Kidney epithelial cell (primary cell): ENCODE data around the gene PSMB11. TPM values are rescaled to one million over a fixed set of nuclear protein-coding genes. Genes with fewer than 3 reads are reported as not detected.

Experiments
- DNase-seq: peaks from one replicate; pipeline ENCODE4 v3.0.0-alpha.2; 2010; ENCODE audit warnings: low read depth
- H3K27me3 ChIP-seq: 2 replicates; pipeline ENCODE4 v1.6.0; 2011; ENCODE audit warnings: low read length; ENCODE audit not compliant: control insufficient read depth, insufficient read depth
- H3K36me3 ChIP-seq: 2 replicates; pipeline ENCODE4 v1.5.1; 2011; ENCODE audit warnings: low read length; ENCODE audit not compliant: control insufficient read depth, insufficient read depth
- H3K4me3 ChIP-seq: 2 replicates; pipeline ENCODE4 v1.5.1; 2011; ENCODE audit warnings: low read depth, mild to moderate bottlenecking, control low read depth, low read length
- total RNA-seq: library from RNA; depleted of rRNA; stranded (reverse); fragments of >200 nt; gene quantifications from 2 replicates; pipeline ENCODE4 v1.2.3, GENCODE V29; 2015
- TF ChIP-seq, protein P1 (sequence below): IDR thresholded peaks from 2 replicates; pipeline ENCODE4 v1.5.1; 2011; ENCODE audit warnings: mild to moderate bottlenecking, moderate library complexity, low read length, control low read depth, inconsistent platforms; ENCODE audit not compliant: insufficient read depth, poor library complexity, severe bottlenecking

PSMB11 gene
- total RNA-seq, 1 donor from 2014 or later = not detected

DNA sequence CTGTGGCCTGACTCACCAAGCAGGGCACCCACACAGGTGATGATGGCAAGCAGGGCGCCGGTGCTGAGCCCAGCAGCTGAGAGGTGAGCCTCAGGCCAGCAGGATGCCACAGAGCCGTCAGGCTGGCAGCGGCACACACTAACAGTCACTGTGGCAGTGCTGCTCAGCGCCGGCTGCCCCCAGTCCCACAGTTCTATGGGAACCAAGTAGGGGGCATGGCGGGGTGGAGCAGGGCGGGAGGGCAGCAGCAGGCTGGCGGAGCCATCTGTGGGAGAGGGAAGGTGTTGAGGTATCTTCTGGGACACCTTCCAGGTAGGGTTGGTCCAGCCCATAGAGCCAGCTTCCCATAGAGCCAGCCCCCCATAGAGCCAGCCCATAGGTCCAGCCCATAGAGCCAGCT is 7.0 kb downstream of the PSMB11 start:
- H3K36me3 ChIP-seq = no peaks in the 10 kb centered on the region
- TF ChIP-seq, protein P1, sequence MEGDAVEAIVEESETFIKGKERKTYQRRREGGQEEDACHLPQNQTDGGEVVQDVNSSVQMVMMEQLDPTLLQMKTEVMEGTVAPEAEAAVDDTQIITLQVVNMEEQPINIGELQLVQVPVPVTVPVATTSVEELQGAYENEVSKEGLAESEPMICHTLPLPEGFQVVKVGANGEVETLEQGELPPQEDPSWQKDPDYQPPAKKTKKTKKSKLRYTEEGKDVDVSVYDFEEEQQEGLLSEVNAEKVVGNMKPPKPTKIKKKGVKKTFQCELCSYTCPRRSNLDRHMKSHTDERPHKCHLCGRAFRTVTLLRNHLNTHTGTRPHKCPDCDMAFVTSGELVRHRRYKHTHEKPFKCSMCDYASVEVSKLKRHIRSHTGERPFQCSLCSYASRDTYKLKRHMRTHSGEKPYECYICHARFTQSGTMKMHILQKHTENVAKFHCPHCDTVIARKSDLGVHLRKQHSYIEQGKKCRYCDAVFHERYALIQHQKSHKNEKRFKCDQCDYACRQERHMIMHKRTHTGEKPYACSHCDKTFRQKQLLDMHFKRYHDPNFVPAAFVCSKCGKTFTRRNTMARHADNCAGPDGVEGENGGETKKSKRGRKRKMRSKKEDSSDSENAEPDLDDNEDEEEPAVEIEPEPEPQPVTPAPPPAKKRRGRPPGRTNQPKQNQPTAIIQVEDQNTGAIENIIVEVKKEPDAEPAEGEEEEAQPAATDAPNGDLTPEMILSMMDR = no peak
- no peaks in the 10 kb centered on the region for H3K27me3 ChIP-seq
- DNase-seq = no peak
- no peak overlapping the region for H3K4me3 ChIP-seq

DNA sequence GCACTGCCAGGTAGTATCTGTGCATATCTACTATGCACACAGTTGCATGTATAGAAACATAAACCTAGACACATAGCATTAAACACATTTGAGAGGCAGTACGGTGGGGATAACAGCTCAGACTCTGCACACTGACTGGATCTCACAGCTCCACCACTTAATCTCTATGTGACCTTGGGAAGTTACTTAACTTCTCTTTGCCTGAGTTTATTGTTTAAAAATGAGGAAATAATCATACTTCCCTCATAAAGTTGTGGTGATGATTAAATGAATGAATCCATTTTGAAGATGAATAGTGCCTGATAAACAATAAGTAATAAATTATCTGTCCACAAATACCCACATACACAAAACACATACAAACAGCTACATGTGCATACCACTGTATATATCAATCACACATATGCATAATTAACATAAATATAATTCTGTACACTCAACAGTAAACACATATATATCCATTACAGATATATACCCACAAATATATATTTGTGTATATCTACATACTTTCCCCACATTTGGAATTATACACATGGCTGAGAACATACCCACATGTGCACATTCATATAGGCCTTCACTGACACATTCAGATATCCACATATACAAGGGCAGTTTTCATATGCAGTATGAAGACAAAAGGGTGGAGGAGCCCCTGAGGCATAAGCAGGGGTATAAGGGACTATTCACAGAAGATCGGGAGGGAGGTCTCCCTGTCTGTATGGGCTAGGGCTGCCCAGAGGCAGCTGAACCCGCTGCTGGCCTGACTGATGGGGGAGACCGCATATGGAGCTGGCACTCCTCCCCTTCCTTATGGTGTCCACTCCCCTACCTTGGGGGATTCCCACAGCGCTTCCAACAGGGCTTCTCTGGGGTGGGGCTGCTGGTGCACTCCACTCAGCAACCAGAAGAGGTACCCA is 9.4 kb downstream of the PSMB11 start:
- TF ChIP-seq, protein P1 = no peak
- H3K36me3 ChIP-seq = no peaks in the 10 kb centered on the region
- H3K4me3 ChIP-seq = no peak overlapping the region
- no peaks in the 10 kb centered on the region for H3K27me3 ChIP-seq
- DNase-seq = no peak

DNA sequence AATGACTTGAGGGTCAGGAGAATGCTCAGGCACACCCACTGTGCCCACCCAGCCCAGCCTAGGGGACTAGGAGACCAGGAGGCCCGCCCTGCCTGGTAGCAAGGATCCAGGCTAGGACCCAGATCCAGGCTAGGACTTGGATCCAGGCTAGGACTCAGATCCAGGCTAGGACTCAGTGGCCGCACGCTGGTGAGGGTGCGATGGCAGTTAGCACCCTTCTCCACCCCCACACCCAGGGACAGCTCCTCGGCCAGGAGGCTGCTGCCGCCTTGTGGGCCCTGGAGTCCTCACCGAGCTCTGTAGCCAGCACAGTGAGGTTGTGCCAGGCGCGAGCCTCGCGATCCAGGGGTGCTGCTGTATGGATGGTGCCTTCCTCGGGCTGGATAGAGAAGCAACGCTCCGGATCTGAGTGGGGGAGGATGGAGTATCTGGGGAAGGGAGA is 10.2 kb downstream of the PSMB11 start:
- H3K36me3 ChIP-seq = no peaks in the 10 kb centered on the region
- TF ChIP-seq, protein P1 = peak; percentile 57
- no peak for DNase-seq

DNA sequence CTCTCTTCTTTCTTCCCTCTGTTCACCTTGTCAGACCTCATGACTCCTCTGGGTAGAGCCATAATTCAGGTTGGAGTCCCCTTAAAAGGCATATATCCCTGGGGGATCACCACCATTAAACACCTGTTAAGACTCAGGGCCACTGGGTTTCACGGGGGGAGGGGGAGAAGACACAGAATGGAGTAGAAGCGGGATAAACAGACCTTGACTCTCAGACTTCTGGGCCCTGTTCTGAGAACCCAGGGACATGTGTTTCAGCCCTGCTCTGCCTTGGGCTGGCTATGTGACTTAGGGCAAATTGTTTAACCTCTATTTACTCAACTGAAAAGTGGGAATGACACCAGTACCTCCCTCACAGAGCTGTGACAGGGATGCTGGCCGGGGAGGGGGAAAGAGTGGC is 10.7 kb downstream of the PSMB11 start:
- Histone ChIP-seq H3K4me3 (no peak overlapping the region), H3K36me3 (no peaks in the 10 kb centered on the region), H3K27me3 (no peaks in the 10 kb centered on the region)
- TF ChIP-seq, protein P1 = no peak
- DNase-seq = no peak

More for the DNA sequence above, 10.2 kb downstream of the PSMB11 start:
- H3K27me3 ChIP-seq = no peaks in the 10 kb centered on the region
- H3K4me3 ChIP-seq = no peak overlapping the region

DNA sequence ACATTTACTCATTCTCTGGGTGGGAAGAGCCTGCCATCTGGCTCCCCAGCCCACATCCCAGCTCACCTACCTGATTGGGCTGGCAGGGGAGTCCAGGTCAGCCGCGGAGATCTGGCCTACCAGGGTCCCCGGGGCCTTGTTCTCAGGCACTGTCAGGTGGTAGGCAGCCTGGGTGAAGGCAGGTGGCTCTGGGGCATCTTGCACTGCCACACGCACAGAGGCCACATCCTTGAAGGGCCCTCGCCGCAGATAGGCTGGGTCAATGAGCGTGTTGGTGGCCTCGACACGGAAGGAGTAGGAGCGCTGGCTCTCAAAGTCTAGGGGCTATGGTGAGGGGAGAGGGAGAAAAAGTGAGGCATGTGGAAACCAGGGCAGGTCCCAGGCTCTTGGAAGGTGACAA is 11.4 kb downstream of the PSMB11 start:
- no peaks in the 10 kb centered on the region for H3K36me3 ChIP-seq
- no peaks in the 10 kb centered on the region for H3K27me3 ChIP-seq
- H3K4me3 ChIP-seq = no peak overlapping the region
- TF ChIP-seq, protein P1 = no peak
- no peak for DNase-seq
